Peyer's patch (tissue), 4 donors: ENCODE measurements around the gene TM4SF4.

Source experiments
- CTCF ChIP-seq, 6 experiments: fragments of 450-650 bp in 4 of 6; fragments of 200-600 bp in 2 of 6; sonication (generic) in 1 of 6; IDR thresholded peaks; one replicate each; pipeline ENCODE4 v1.5.1; 2017 to 2019; ENCODE audit warnings: antibody characterized with exemption in 6 of 6, mild to moderate bottlenecking in 3 of 6, moderate library complexity in 1 of 6
- POLR2A ChIP-seq, 2 donors: fragments of 450-650 bp; IDR thresholded peaks; one replicate each; pipeline ENCODE4 v1.5.1; 2017; ENCODE audit warnings: antibody characterized with exemption in 2 of 2, mild to moderate bottlenecking in 2 of 2, moderate library complexity in 2 of 2

- TF ChIP-seq CTCF (IDR thresholded peaks at IDR 0.05) (no peak), POLR2A (IDR thresholded peaks at IDR 0.05) (no peak)
Observed at GRCh38 chr3:149495581-149496125, 21.2 kb downstream of the TM4SF4 start.
